ENCODE measurements around the gene GNG3. TPM values are rescaled to one million over a fixed set of nuclear protein-coding genes. Genes with fewer than 3 reads are reported as not detected.
A peak's percentile ranks its signal among the peaks of the same experiment; 100 is the strongest.

The GNG3 gene
- total RNA-seq, 3 donors from 2014 or later = 0.35 to 5.2 (median 0.92) TPM

DNA sequence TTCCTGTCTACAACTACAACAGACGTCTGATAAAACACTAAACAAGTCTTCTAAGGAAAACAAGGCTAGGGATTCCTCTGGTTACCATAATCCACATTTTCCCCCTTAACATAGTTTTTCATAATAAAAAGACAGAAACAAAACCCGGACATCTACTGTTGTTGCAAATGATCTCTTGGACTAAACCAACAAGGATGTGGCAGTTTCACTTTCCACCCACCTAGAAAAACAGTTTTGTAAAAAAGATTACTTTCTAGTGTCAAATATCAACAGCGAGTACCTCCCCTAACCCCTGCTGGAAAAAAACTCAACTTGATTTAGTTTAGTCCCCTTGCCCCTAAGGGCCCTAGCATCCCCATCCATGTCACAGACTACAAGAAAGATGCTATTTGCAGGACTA, 5.4 kb downstream of the GNG3 start:
- TF ChIP-seq, protein P1, sequence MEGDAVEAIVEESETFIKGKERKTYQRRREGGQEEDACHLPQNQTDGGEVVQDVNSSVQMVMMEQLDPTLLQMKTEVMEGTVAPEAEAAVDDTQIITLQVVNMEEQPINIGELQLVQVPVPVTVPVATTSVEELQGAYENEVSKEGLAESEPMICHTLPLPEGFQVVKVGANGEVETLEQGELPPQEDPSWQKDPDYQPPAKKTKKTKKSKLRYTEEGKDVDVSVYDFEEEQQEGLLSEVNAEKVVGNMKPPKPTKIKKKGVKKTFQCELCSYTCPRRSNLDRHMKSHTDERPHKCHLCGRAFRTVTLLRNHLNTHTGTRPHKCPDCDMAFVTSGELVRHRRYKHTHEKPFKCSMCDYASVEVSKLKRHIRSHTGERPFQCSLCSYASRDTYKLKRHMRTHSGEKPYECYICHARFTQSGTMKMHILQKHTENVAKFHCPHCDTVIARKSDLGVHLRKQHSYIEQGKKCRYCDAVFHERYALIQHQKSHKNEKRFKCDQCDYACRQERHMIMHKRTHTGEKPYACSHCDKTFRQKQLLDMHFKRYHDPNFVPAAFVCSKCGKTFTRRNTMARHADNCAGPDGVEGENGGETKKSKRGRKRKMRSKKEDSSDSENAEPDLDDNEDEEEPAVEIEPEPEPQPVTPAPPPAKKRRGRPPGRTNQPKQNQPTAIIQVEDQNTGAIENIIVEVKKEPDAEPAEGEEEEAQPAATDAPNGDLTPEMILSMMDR (IDR thresholded peaks at IDR 0.05) = no peak
- Histone ChIP-seq H3K4me3 (no peak overlapping the region), H3K9me3 (no peaks in the 10 kb centered on the region), H3K36me3 (ENCODE audit: low read depth) (peaks cover 19% of the 10 kb centered on the region), H3K4me1 (ENCODE audit: low read depth) (peaks cover 22% of the 10 kb centered on the region)
- intact Hi-C loops (cut with DNase I, micrococcal nuclease) = no loop called here
- no peak for DNase-seq
- no peak for ATAC-seq

DNA sequence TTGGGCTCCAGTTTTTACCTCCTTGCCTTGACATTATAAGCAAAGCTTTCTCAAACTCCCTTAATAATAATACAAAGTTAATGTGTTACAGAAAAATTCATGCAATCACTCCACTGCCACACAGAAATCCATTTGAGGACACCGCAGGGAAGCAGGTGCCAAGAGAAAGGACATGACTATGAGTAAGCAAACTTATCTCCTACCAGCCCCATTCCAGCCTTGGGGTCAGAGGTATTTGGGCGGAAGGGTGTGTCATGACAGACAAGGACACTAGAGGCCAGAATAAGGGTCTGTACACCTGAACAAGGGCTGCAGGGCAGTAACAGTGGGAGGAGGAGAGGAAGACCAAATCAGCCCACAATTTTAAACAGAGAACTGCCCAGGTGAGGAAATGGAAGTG, 5.9 kb downstream of the GNG3 start:
- H3K36me3 ChIP-seq (ENCODE audit: low read depth) = peaks cover 24% of the 10 kb centered on the region
- peak; percentile 55 for ATAC-seq

DNA sequence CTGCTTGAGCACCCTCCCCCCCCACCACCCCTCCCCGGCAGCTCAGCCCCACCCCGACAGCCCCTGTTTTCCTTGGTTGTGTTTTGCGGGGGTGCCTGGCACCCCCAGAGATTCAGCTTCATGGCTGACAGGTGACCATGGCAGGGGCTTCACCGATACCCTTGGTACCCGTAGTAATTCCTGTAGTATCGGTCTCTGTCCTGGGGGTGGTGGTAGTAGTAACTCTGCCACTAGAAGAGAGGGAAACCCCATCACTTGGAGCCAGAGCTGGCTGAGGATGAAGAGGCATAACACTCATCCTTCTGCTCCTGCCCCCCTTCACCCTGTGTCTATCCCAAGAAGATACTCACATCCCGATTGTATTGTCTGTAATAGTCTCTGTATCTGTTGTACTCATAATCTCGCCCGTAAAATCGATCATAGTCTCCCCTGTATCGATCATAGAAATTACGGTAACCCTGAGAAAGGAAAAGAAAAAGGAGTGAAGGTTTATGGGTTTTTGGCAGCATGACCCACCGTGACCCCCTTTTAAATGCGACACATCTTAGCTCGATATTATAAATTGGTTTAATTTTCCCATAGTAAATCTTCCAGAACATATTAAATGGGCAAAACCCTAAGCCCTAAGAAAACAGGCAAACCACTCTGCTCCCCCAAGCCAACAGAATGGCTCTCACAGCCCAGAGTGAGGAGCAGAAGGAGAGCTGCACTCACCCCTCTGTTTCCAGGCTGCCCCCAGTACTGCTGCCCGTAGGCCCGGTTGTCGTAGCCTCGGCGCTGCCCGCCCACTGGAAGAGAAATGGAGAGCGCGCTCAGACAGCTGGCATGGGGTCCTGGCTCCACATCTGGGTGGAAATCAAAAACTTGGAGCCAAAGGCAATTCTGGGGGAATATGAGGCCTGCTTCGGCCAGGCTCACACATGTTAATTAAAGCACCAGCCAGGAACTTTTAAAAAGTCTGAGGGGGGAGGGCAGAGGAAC, 8.0 kb downstream of the GNG3 start:
- ATAC-seq (no peak), DNase-seq (peak in 1 of 3 donors; percentile 31)
- TF ChIP-seq, protein P1 (IDR thresholded peaks at IDR 0.05) = no peak
- intact Hi-C loops (cut with DNase I, micrococcal nuclease) = no loop called here
- Histone ChIP-seq H3K4me3 (no peak overlapping the region), H3K36me3 (ENCODE audit: low read depth) (peaks cover 37% of the 10 kb centered on the region), H3K9me3 (no peaks in the 10 kb centered on the region), H3K4me1 (ENCODE audit: low read depth) (peaks cover 6% of the 10 kb centered on the region)

More for the DNA sequence above, 5.9 kb downstream of the GNG3 start:
- DNase-seq = peak in 2 of 3 donors; percentile 47 to 49
- intact Hi-C loops (cut with DNase I, micrococcal nuclease) = no loop called here
- Histone ChIP-seq H3K9me3 (no peaks in the 10 kb centered on the region), H3K4me1 (ENCODE audit: low read depth) (peaks cover 17% of the 10 kb centered on the region), H3K4me3 (no peak overlapping the region)
- TF ChIP-seq, protein P1 (IDR thresholded peaks at IDR 0.05) = no peak

DNA sequence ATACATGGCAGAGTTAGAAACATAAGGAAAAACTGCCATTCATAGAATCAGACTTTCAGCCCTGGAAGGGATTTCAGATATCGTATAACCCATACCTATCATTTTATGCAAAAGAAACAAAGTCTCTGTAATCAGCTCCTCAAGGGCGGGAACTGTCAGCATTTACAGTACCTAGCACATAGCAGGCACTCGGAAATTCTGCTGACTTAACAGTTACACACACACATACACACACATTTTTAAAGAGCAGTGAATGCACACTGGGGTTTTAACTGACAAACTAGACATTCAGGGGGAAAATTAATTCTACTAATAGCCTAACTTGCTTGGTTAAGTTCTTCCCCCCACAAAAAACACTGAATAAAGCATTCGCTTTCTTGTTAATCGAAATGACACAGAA, 8.7 kb downstream of the GNG3 start:
- Histone ChIP-seq H3K4me1 (ENCODE audit: low read depth) (peaks cover 6% of the 10 kb centered on the region), H3K36me3 (ENCODE audit: low read depth) (peaks cover 43% of the 10 kb centered on the region), H3K9me3 (no peaks in the 10 kb centered on the region), H3K4me3 (no peak overlapping the region)
- intact Hi-C loops (cut with DNase I, micrococcal nuclease) = no loop called here
- TF ChIP-seq, protein P1 (IDR thresholded peaks at IDR 0.05) = no peak
- DNase-seq = no peak
- ATAC-seq = no peak

DNA sequence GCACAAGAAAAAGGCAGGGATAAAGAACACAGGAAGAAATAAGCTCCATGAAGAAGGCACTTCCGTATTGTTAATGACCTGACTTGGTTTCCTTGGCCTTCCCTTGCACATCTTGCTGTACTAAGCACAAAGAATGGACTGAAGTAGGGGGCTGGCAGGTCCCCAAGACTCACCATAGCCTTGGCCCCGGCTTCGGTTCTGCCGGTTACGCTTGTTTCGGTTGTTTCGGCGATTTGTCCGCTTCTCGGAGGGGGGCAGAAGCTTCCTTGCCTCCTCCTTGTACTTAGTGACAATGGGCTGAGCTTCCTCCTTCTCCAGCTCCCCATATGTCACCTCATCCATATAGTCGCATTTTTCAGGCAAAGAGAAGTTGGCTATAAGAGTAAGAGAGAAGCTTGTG, 9.3 kb downstream of the GNG3 start:
- intact Hi-C loops (cut with DNase I, micrococcal nuclease) = no loop called here
- Histone ChIP-seq H3K4me3 (no peak overlapping the region), H3K9me3 (no peaks in the 10 kb centered on the region), H3K4me1 (ENCODE audit: low read depth) (peaks cover 6% of the 10 kb centered on the region), H3K36me3 (ENCODE audit: low read depth) (peaks cover 47% of the 10 kb centered on the region)
- TF ChIP-seq, protein P1 (IDR thresholded peaks at IDR 0.05) = no peak
- DNase-seq (peak in 1 of 3 donors; percentile 34), ATAC-seq (no peak)

Data from mucosa of descending colon (tissue), 3 donors.